Fibroblast of villous mesenchyme (primary cell): ENCODE measurements around the gene PROSER1. TPM values are rescaled to one million over a fixed set of nuclear protein-coding genes. Genes with fewer than 3 reads are reported as not detected.

ENCODE experiments used
- DNase-seq: peaks from one replicate; pipeline ENCODE4 v3.0.0-alpha.2; 2010; ENCODE audit warnings: low read depth
- H3K4me3 ChIP-seq: 2 replicates; pipeline ENCODE4 v1.5.1; 2011; ENCODE audit warnings: low read depth, mild to moderate bottlenecking, low read length
- CTCF ChIP-seq: IDR thresholded peaks from 2 replicates; pipeline ENCODE4 v1.5.1; 2012; ENCODE audit warnings: low read depth, mild to moderate bottlenecking, low read length; ENCODE audit not compliant: insufficient read depth
- total RNA-seq: library from RNA; depleted of rRNA; stranded (reverse); fragments of >200 nt; gene quantifications from 2 replicates; pipeline ENCODE4 v1.2.3, GENCODE V29; 2012

PROSER1 gene
- total RNA-seq, 1 donor, result 12.5 TPM

GRCh38 chr13:38965281-38965680, 72.6 kb downstream of the PROSER1 start:
- no peak for TF ChIP-seq CTCF
- H3K4me3 ChIP-seq, result no peak overlapping the region
- no peak for DNase-seq

DNA sequence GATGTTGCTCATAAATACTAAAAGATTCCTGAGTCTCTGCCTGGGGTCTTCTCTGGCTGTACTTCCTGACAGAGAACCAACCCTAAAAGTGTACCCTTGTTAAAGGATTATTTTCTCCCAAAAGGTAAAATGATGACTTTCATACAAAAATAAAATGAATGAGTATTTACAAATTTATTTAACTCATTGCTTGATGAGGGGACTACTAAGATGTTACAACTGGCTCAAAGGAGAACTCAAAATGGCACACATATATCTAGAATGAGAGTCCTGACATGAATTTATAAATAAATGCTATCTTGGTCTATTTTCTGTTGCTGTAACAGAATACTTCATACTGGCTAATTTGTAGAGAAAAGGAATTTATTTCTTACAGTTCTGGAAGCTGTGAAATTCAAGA, 77.7 kb downstream of the PROSER1 start:
- DNase-seq, result no peak
- TF ChIP-seq CTCF, result no peak
- H3K4me3 ChIP-seq, result no peak overlapping the region

Other genes with a start within 250 kb of the PROSER1 start
- gene STOML3, start 47.3 kb downstream of the PROSER1 start, total RNA-seq, result not detected in 2 replicates
- gene NHLRC3, start 367 bp upstream of the PROSER1 start, total RNA-seq, result 17.7 and 19.9 TPM in 2 replicates